Mononuclear cell (primary cell): ENCODE measurements around the gene GIGYF2. TPM values are rescaled to one million over a fixed set of nuclear protein-coding genes. Genes with fewer than 3 reads are reported as not detected.
"Not testable (repeated sequence)": the region's sequence is repeated elsewhere in the genome, so short reads cannot be mapped to it uniquely, and the experiment has no call there.

Experiments used
- H3K27me3 ChIP-seq: 2 replicates; pipeline ENCODE4 v1.6.0; 2011; ENCODE audit warnings: low read length, control low read depth; ENCODE audit not compliant: insufficient read depth
- H3K4me1 ChIP-seq: 2 replicates; pipeline ENCODE4 v1.5.1; 2011; ENCODE audit warnings: mild to moderate bottlenecking, low read length, control low read depth; ENCODE audit not compliant: insufficient read depth
- H3K4me3 ChIP-seq: 2 replicates; pipeline ENCODE4 v1.5.1; 2011; ENCODE audit warnings: mild to moderate bottlenecking, low read length, moderate library complexity
- H3K9me3 ChIP-seq: 2 replicates; pipeline ENCODE4 v1.5.1; 2011; ENCODE audit warnings: low read depth, mild to moderate bottlenecking, control low read depth, low read length
- total RNA-seq: library from RNA; depleted of rRNA; stranded (reverse); fragments of >200 nt; gene quantifications from one replicate; pipeline ENCODE4 v1.2.3, GENCODE V29; 2012

The GIGYF2 gene
- total RNA-seq, 1 donor, result 59.7 TPM

DNA sequence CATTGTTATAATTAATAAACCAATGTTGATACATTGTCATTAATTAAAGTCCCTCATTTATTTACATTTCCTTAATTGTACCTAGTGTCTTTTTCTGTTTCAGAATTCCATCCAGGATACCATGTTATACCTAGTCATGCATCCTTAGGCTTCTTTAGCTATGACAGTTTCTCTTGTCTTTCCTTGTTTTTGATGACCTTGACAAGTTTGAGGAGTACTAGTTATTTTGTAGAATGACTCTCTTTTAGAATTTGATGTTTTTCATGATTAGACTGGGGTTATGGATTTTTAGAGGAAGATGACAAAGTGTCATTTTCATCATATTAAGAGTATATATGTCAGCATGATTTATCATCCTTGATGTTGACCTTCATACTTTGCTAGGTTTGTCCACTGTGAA lies 16.4 kb downstream of the GIGYF2 start:
- Histone ChIP-seq H3K9me3 (no peaks in the 10 kb centered on the region), H3K27me3 (no peaks in the 10 kb centered on the region), H3K4me1 (no peaks in the 10 kb centered on the region), H3K4me3 (no peak overlapping the region)

GRCh38 chr2:232714969-232715368 lies 17.8 kb downstream of the GIGYF2 start:
- Histone ChIP-seq H3K4me3 (no peak overlapping the region), H3K4me1 (no peaks in the 10 kb centered on the region), H3K27me3 (no peaks in the 10 kb centered on the region), H3K9me3 (no peaks in the 10 kb centered on the region)

GRCh38 chr2:232720056-232720455 lies 22.9 kb downstream of the GIGYF2 start:
- H3K4me1 ChIP-seq, result peaks cover 20% of the 10 kb centered on the region
- not testable (repeated sequence) for H3K27me3 ChIP-seq, H3K4me3 ChIP-seq, H3K9me3 ChIP-seq

- H3K4me3 ChIP-seq, result no peak overlapping the region
- H3K27me3 ChIP-seq, result no peaks in the 10 kb centered on the region
- no peaks in the 10 kb centered on the region for H3K9me3 ChIP-seq
- H3K4me1 ChIP-seq, result peaks cover 20% of the 10 kb centered on the region
These were observed 24.1 kb downstream of the GIGYF2 start for GRCh38 chr2:232721261-232721660.

DNA sequence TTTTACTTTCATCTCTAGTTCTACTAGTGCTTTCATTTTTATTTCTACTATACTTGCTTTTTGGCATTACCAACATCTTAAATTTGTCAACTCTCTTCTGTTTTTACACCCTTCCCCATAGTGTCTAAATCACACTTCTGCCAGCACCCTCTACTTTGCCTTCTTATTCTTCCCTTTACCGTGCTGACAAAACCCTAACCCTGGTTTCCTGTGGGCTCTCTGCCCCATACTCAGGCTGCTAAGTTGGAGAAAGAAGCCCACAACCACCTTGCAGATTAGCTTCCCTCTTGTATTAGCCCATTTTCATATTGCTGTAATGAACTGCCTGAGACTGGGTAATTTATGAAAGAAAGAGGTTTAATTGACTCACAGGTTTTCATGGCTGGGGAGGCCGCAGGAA lies 24.8 kb downstream of the GIGYF2 start:
- no peaks in the 10 kb centered on the region for H3K27me3 ChIP-seq
- no peak overlapping the region for H3K4me3 ChIP-seq
- peaks cover 20% of the 10 kb centered on the region for H3K4me1 ChIP-seq
- no peaks in the 10 kb centered on the region for H3K9me3 ChIP-seq

- peaks cover 20% of the 10 kb centered on the region for H3K4me1 ChIP-seq
- no peaks in the 10 kb centered on the region for H3K27me3 ChIP-seq
- H3K9me3 ChIP-seq, result no peaks in the 10 kb centered on the region
- H3K4me3 ChIP-seq, result no peak overlapping the region
These were observed 25.9 kb downstream of the GIGYF2 start for GRCh38 chr2:232723027-232723426.

- Histone ChIP-seq H3K4me3 (no peak overlapping the region), H3K27me3 (no peaks in the 10 kb centered on the region), H3K9me3 (no peaks in the 10 kb centered on the region), H3K4me1 (no peaks in the 10 kb centered on the region)
These were observed 31.7 kb downstream of the GIGYF2 start for GRCh38 chr2:232728785-232729184.

DNA sequence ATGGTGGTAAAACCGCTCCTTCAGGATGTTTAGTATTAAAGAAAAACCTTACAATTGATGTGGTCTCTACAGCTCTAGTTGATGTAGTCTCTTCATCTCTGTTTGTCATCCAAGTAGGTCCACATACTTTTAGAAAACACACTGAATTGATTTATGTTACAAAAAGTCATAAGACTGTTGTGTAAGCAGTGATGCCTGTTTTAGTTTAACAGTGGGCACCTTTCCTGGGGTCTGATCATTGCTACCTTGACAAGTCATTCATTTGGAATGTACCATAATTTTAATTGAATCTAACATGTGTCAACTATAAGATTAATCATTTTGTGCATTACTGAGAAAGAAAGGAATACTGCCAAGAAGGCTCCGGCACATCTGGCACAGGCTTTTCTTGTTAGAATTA lies 34.3 kb downstream of the GIGYF2 start:
- Histone ChIP-seq H3K4me3 (no peak overlapping the region), H3K27me3 (no peaks in the 10 kb centered on the region), H3K9me3 (no peaks in the 10 kb centered on the region), H3K4me1 (no peaks in the 10 kb centered on the region)

GRCh38 chr2:232741294-232741693 lies 44.2 kb downstream of the GIGYF2 start:
- Histone ChIP-seq H3K4me1 (peaks cover 6% of the 10 kb centered on the region), H3K27me3 (no peaks in the 10 kb centered on the region), H3K9me3 (no peaks in the 10 kb centered on the region), H3K4me3 (no peak overlapping the region)

DNA sequence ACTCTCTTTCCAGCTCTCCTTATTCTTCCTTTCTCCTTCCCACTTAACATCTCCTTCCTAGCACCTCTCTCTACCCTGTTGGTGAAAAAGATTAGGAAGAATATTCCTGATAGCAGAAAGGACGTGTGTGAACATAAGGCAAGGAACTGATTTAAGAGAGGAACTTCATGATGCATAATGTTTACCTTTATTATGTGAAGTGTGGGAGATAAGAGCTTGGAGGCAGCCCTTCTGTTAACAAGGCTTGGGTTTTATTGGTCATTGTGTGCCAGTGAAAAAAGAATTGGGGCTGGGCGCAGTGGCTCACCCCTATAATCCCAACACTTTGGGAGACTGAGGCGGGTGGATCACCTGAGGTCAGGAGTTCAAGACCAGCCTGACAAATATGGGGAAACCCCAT lies 44.8 kb downstream of the GIGYF2 start:
- no peak overlapping the region for H3K4me3 ChIP-seq
- no peaks in the 10 kb centered on the region for H3K27me3 ChIP-seq
- no peaks in the 10 kb centered on the region for H3K9me3 ChIP-seq
- H3K4me1 ChIP-seq, result peaks cover 6% of the 10 kb centered on the region

- Histone ChIP-seq H3K4me3 (no peak overlapping the region), H3K9me3 (no peaks in the 10 kb centered on the region), H3K27me3 (no peaks in the 10 kb centered on the region), H3K4me1 (peaks cover 6% of the 10 kb centered on the region)
These were observed 47.8 kb downstream of the GIGYF2 start for GRCh38 chr2:232744963-232745362.

DNA sequence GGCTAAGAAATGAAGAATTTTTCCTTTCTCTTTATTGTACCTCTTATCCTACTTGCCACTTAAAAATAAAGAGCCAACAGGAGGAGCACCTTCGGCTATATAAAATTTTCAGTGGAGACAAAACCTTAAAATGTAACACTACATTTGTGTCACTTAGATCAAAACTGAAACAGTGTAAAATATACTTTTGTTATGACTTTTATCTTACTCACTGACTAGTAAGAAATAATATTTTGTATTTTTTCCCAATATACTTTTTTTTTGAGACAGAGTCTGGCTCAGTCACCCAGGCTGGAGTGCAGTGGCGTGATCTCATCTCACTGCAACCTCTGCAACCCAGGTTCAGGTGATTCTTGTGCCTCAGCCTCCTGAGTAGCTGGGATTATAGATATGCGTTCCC lies 50.9 kb downstream of the GIGYF2 start:
- Histone ChIP-seq H3K4me3 (no peak overlapping the region), H3K27me3 (no peaks in the 10 kb centered on the region), H3K4me1 (no peaks in the 10 kb centered on the region), H3K9me3 (no peaks in the 10 kb centered on the region)

- H3K4me3 ChIP-seq, result no peak overlapping the region
- H3K27me3 ChIP-seq, result no peaks in the 10 kb centered on the region
These were observed 52.2 kb downstream of the GIGYF2 start for GRCh38 chr2:232749331-232749730.

DNA sequence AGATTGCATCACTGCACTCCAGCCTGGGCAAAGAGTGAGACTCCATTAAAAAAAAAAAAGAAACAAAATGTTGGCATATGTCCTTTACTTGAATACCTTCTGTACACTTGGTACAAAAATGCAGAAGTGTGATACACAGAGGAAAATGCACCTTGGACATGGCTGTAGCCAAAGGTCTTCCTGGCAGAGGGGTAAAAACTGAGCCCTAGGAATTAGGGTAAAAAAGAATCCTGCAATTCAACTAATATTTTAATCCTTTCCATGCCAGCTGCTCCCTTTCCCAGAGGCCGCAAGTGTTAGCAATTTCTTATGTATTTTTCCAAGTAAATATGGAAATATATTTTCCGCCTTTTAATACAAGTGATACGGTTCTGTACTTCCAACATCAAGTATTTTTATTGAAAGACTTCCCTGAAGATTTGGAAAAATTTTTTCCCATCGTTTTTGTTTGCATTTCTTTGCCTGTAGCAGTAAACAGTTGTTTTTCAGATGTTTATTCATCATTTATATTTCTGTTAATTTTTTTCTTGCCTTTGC lies 53.1 kb downstream of the GIGYF2 start:
- no peaks in the 10 kb centered on the region for H3K27me3 ChIP-seq
- no peak overlapping the region for H3K4me3 ChIP-seq
- H3K4me1 ChIP-seq, result no peaks in the 10 kb centered on the region
- no peaks in the 10 kb centered on the region for H3K9me3 ChIP-seq

More at GRCh38 chr2:232749331-232749730, 52.2 kb downstream of the GIGYF2 start:
- H3K9me3 ChIP-seq, result no peaks in the 10 kb centered on the region
- H3K4me1 ChIP-seq, result no peaks in the 10 kb centered on the region

GRCh38 chr2:232757905-232758304 lies 60.8 kb downstream of the GIGYF2 start:
- Histone ChIP-seq H3K4me1 (peaks cover 4% of the 10 kb centered on the region), H3K27me3 (no peaks in the 10 kb centered on the region), H3K4me3 (no peak overlapping the region), H3K9me3 (no peaks in the 10 kb centered on the region)

- H3K4me1 ChIP-seq, result peaks cover 4% of the 10 kb centered on the region
- H3K9me3 ChIP-seq, result no peaks in the 10 kb centered on the region
- H3K4me3 ChIP-seq, result no peak overlapping the region
- H3K27me3 ChIP-seq, result no peaks in the 10 kb centered on the region
These were observed 64.3 kb downstream of the GIGYF2 start for GRCh38 chr2:232761301-232761907.
